Mammary epithelial cell (primary cell): ENCODE results near the gene C9orf85.

ENCODE experiments used
- CTCF ChIP-seq, 2 donors: IDR thresholded peaks in 1 of 2; conservative IDR thresholded peaks in 1 of 2; 2 replicates each; pipeline ENCODE4 v1.5.1; 2011 to 2012; ENCODE audit warnings: inconsistent platforms in 2 of 2, low read length in 2 of 2, mild to moderate bottlenecking in 2 of 2, control low read depth in 1 of 2, low read depth in 1 of 2; ENCODE audit not compliant: insufficient read depth in 1 of 2; ENCODE audit errors: extremely low read depth in 1 of 2
- EZH2 ChIP-seq: IDR thresholded peaks from 2 replicates; pipeline ENCODE4 v1.6.1; 2012; ENCODE audit warnings: low read length, inconsistent platforms, borderline replicate concordance

DNA sequence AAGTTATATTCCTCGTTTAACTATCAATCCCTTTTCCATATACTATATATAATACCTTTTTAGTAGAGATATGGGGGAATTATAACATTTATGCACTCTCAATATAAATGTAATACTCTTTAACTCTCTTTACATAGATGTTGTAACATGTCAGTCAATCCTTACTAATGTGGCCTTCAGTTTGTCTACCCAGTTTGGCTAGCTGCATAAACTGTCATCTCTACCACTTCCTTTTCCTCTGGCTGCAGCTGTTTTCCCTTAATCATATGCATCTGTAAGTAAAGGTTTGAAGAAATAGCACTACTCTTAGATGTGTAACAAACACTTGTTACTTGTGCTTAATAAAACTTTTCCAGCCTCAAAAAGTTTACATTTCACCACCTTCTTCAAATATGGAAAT lies 13.9 kb upstream of the C9orf85 start:
- no peak for TF ChIP-seq EZH2
- no peak for TF ChIP-seq CTCF (conservative IDR thresholded peaks at IDR 0.05 in 1 of 2, IDR thresholded peaks at IDR 0.05 in 1 of 2; ENCODE audit: extremely low read depth in 1 of 2, insufficient read depth in 1 of 2, low read depth in 1 of 2, low read length in 2 of 2)
